ENCODE results near the gene CCDC187. TPM values are rescaled to one million over a fixed set of nuclear protein-coding genes. Genes with fewer than 3 reads are reported as not detected.

CCDC187 gene
- total and polyA plus RNA-seq, 2 of the 8 experiments (the other 6 are each of a cell fraction or from before 2014, with no cell fraction given), result 0.02 TPM; not detected in 1

DNA sequence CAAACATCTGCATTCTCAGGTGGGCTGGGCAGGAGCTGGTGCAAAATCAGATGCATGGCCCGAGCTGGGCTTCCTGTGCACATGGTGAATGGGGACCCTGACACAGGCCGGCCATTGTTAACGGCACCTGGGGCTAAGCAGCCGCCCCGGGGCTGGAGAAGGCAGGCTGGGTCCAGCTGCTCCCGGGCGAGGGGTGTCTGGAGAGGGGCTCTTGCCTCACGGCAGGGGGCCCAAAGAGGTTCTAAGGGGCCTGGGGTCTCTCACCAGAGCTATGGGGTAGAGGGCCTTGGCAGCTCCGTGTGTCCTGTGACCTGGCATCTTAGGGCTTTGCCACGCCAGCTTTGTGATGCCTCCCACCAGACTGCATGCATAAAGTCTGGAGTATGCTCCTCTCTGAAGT lies 53.2 kb downstream of the CCDC187 start:
- Histone ChIP-seq H3K23ac (ENCODE audit: insufficient read length) (no peak overlapping the region), H4K5ac (ENCODE audit: insufficient read length, low read depth, low read length) (no peak overlapping the region), H3K56ac (replicated peaks; ENCODE audit: insufficient read length, low read depth, low read length) (no peak overlapping the region), H3K4me2 (ENCODE audit: insufficient read depth in 1 of 2, low read depth in 2 of 2, low read length in 2 of 2) (no peak overlapping the region), H2BK20ac (ENCODE audit: low read length) (no peak overlapping the region), H2BK5ac (ENCODE audit: low read depth, low read length) (no peak overlapping the region), H3K14ac (ENCODE audit: insufficient read length) (no peak overlapping the region), H2BK15ac (ENCODE audit: low read length) (no peak overlapping the region), H3K4me3 (ENCODE audit: extremely low read depth in 1 of 4, insufficient read depth in 2 of 4, low read depth in 3 of 4, low read length in 4 of 4) (no peak overlapping the region), H3K27ac (ENCODE audit: low read depth, low read length) (no peak overlapping the region), H2BK120ac (replicated peaks; ENCODE audit: low read depth, low read length) (no peak overlapping the region), H3K79me2 (ENCODE audit: control insufficient read depth in 1 of 2, insufficient read depth in 2 of 2, low read length in 2 of 2) (no peaks in the 10 kb centered on the region), H4K20me1 (replicated peaks in 1 of 2; ENCODE audit: control insufficient read depth in 1 of 2, insufficient read depth in 2 of 2, low read length in 2 of 2) (no peaks in the 10 kb centered on the region), H3K36me3 (ENCODE audit: control insufficient read depth in 2 of 4, insufficient read depth in 4 of 4, low read length in 3 of 4) (no peaks in the 10 kb centered on the region), H3K9me3 (ENCODE audit: insufficient read depth in 2 of 2, low read depth in 1 of 2, low read length in 1 of 2) (no peaks in the 10 kb centered on the region), H3K18ac (ENCODE audit: extremely low read depth, low read length) (no peak overlapping the region), H3K27me3 (replicated peaks in 1 of 4; ENCODE audit: control insufficient read depth in 3 of 4, extremely low read depth in 1 of 4, insufficient read depth in 3 of 4, low read length in 3 of 4) (peaks cover 0 to 7% (median 1%) of the 10 kb centered on the region in 4 experiments; a peak in 4 of 7 replicates), H3K4me1 (replicated peaks in 1 of 4; ENCODE audit: control insufficient read depth in 3 of 4, insufficient read depth in 4 of 4, low read length in 3 of 4) (peaks cover 0 to 10% (median 4%) of the 10 kb centered on the region in 4 experiments; a peak in 5 of 7 replicates), H2BK12ac (ENCODE audit: low read depth, low read length) (no peak overlapping the region; the same call in 1 of the 2 replicates), H3K23me2 (ENCODE audit: low read depth, low read length) (no peaks in the 10 kb centered on the region), H4K8ac (ENCODE audit: extremely low read depth, insufficient read depth, low read length) (no peak overlapping the region), H3K9ac (replicated peaks in 1 of 4; ENCODE audit: extremely low read depth in 1 of 4, low read depth in 3 of 4, low read length in 3 of 4) (no peak overlapping the region), H3K4ac (replicated peaks; ENCODE audit: insufficient read length, low read depth, low read length) (no peak overlapping the region), H2AFZ (ENCODE audit: low read length) (no peak overlapping the region), H4K91ac (replicated peaks; ENCODE audit: insufficient read length, low read length) (no peak overlapping the region), H2AK5ac (ENCODE audit: low read depth, low read length) (no peak overlapping the region), H3K79me1 (ENCODE audit: low read depth, low read length) (no peaks in the 10 kb centered on the region)
- CTCF ChIA-PET (ENCODE audit: partially characterized antibody), result interaction anchor here (1.1 to 2.3 kb wide), 4 partner anchors 10 to 33 kb away, joined by 3 to 8 read pairs (median 4); no protein-coding TSS in a partner anchor
- POLR2A ChIA-PET (ENCODE audit: partially characterized antibody), result no interaction called here
- DNase-seq (ENCODE audit: low read depth in 1 of 2, low spot score in 2 of 2), result no peak
- 86% methylated on average over 10 of the region's 10 CpGs; no CpG with 5 or more reads in 1 of the 2 experiments for WGBS, 2 experiments (ENCODE audit: extremely low coverage in 1 of 2, insufficient coverage in 1 of 2, insufficient read length in 1 of 2, insufficient replicate concordance in 2 of 2, low coverage in 1 of 2, low lambda C conversion rate in 2 of 2, missing lambda C conversion rate in 1 of 2)
- FAIRE-seq, result no peak
- TF ChIP-seq NANOG (IDR thresholded peaks at IDR 0.05; ENCODE audit: insufficient read depth, low read depth, low read length, poor library complexity, severe bottlenecking), result no peak
- TF ChIP-seq TEAD4 (IDR thresholded peaks at IDR 0.05; ENCODE audit: low read depth, low read length), result no peak
- TF ChIP-seq GTF2F1 (IDR thresholded peaks at IDR 0.05; ENCODE audit: borderline replicate concordance, low read depth, low read length), result no peak
- TF ChIP-seq BACH1 (IDR thresholded peaks at IDR 0.05; ENCODE audit: low read length), result no peak
- no peak for TF ChIP-seq KDM1A (IDR thresholded peaks at IDR 0.05; ENCODE audit: borderline replicate concordance, low read length)
- TF ChIP-seq CHD2 (IDR thresholded peaks at IDR 0.05; ENCODE audit: low read length), result no peak
- TF ChIP-seq RAD21 (IDR thresholded peaks at IDR 0.05 in 1 of 2, conservative IDR thresholded peaks at IDR 0.05 in 1 of 2; ENCODE audit: low read depth in 2 of 2, low read length in 2 of 2), result no peak
- TF ChIP-seq CTBP2 (IDR thresholded peaks at IDR 0.05; ENCODE audit: borderline replicate concordance, insufficient read depth, insufficient read length, low read length), result no peak
- no peak for TF ChIP-seq SAP30 (IDR thresholded peaks at IDR 0.05; ENCODE audit: insufficient read depth, insufficient replicate concordance, low read length)
- TF ChIP-seq ASH2L (IDR thresholded peaks at IDR 0.05; ENCODE audit: low read length), result no peak
- TF ChIP-seq MAFK (IDR thresholded peaks at IDR 0.05; ENCODE audit: low read depth, low read length), result no peak
- no peak for TF ChIP-seq TCF12 (IDR thresholded peaks at IDR 0.05; ENCODE audit: low read depth, low read length)
- no peak for TF ChIP-seq JUND (IDR thresholded peaks at IDR 0.05; ENCODE audit: low read length)
